Left ventricle myocardium inferior (tissue), 1 donor: ENCODE data around the gene UBL4A. TPM values are rescaled to one million over a fixed set of nuclear protein-coding genes. Genes with fewer than 3 reads are reported as not detected.
A peak's percentile ranks its signal among the peaks of the same experiment; 100 is the strongest.

Experiments used
- DNase-seq: peaks from one replicate; pipeline ENCODE4 v3.0.0-alpha.2; 2020
- H3K27ac ChIP-seq: fragments of 200-600 bp; replicated peaks from 2 replicates; pipeline ENCODE4 v1.8.0; 2021
- H3K27me3 ChIP-seq: fragments of 200-600 bp; 2 replicates; pipeline ENCODE4 v1.8.0; 2021; ENCODE audit warnings: low read depth
- H3K36me3 ChIP-seq: fragments of 200-600 bp; 2 replicates; pipeline ENCODE4 v1.8.0; 2021
- H3K4me1 ChIP-seq: fragments of 200-600 bp; 2 replicates; pipeline ENCODE4 v1.8.0; 2021
- H3K4me3 ChIP-seq: fragments of 200-600 bp; 2 replicates; pipeline ENCODE4 v1.8.0; 2021; ENCODE audit warnings: mild to moderate bottlenecking, moderate library complexity
- H3K9me3 ChIP-seq: fragments of 200-600 bp; replicated peaks from 2 replicates; pipeline ENCODE4 v1.8.0; 2021
- CTCF ChIP-seq: fragments of 200-600 bp; IDR thresholded peaks from 2 replicates; pipeline ENCODE4 v1.8.0; 2021; ENCODE audit warnings: antibody characterized with exemption, mild to moderate bottlenecking, borderline replicate concordance
- intact Hi-C: fragments of 100-400 bp; cut with micrococcal nuclease; formaldehyde crosslinking; loops from one replicate; pipeline ENCODE4 v1.11.0; 2022
- total RNA-seq: library from RNA; stranded (reverse); fragmentation: NEBNext Ultra II Directional; extraction: Animal tissue kit (Norgen Biotek cat#: 25700); gene quantifications from one replicate; pipeline ENCODE4 v1.2.1, GENCODE V29; 2021
- donor health status: DM: no; HTN: yes; CAD: no; lungs with severe emphysema.

UBL4A gene
- total RNA-seq, 1 donor from 2014 or later: 60.2 TPM

GRCh38 chrX:154439841-154440240 is 46.6 kb downstream of the UBL4A start:
- Histone ChIP-seq H3K9me3 (no peaks in the 10 kb centered on the region), H3K4me1 (peaks cover 32% of the 10 kb centered on the region), H3K27me3 (no peaks in the 10 kb centered on the region), H3K27ac (no peak overlapping the region), H3K4me3 (no peak overlapping the region), H3K36me3 (peaks cover 32% of the 10 kb centered on the region)
- no peak for TF ChIP-seq CTCF
- intact Hi-C loops: no loop called here
- DNase-seq: no peak

GRCh38 chrX:154437971-154438893 is 48.2 kb downstream of the UBL4A start:
- Histone ChIP-seq H3K27ac (peak overlapping the region; percentile 94), H3K9me3 (no peaks in the 10 kb centered on the region), H3K36me3 (peaks cover 35% of the 10 kb centered on the region), H3K27me3 (no peaks in the 10 kb centered on the region), H3K4me1 (peaks cover 21% of the 10 kb centered on the region), H3K4me3 (peak overlapping the region; percentile 86)
- TF ChIP-seq CTCF: no peak
- intact Hi-C loops: no loop called here
- no peak for DNase-seq

DNA sequence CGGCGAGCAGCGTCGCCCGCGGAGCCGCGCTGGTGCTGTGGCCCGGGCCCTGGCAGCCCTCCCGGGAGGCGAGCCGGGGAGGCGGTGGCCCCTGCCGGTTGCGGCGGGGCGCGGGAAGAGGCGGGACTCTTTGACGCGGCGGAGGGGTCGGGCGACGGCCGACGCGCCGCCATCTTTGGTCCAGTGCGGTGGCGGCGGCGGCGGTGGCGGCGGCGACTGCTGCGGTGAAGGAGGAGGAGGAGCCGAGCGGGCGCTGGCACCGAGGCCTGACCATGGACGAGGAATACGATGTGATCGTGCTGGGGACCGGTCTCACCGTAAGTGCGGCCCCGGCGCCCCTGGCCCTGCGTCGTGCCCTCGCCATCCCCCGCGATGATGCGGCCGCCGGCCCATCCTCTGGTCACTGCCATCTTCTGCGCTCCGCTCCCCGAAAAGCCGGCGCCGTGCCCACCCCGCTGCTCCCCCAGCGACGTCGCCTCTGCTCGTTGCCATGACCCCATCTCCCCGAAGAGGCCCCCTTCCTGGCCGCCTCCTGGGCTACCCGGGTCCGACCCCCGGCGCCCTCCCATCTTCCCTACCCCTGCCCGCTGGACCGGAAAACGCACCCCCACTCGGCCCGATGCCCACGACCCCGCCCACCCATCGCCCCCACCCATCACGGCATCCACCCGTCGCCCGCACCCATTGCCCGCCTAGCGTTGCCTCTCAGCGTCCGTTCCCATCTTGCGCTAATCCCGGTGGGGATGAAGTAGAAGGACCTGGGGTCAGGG is 49.2 kb downstream of the UBL4A start, which contains the start of gene GDI1:
Gene GDI1 (plus strand): TSS at position 172 of the 770 bp plus-strand sequence. CDS start 101 bp downstream, at position 273.
- no peaks in the 10 kb centered on the region for H3K27me3 ChIP-seq
- H3K27ac ChIP-seq: peak within 1 kb of the TSS; percentile 94
- peaks cover 21% of the 10 kb centered on the region for H3K4me1 ChIP-seq
- intact Hi-C loops: no loop called here
- peak within 1 kb of the TSS; percentile 86 for H3K4me3 ChIP-seq
- H3K9me3 ChIP-seq: no peaks in the 10 kb centered on the region
- peaks cover 38% of the 10 kb centered on the region for H3K36me3 ChIP-seq
- peak; percentile 65 for DNase-seq
- TF ChIP-seq CTCF: no peak

DNA sequence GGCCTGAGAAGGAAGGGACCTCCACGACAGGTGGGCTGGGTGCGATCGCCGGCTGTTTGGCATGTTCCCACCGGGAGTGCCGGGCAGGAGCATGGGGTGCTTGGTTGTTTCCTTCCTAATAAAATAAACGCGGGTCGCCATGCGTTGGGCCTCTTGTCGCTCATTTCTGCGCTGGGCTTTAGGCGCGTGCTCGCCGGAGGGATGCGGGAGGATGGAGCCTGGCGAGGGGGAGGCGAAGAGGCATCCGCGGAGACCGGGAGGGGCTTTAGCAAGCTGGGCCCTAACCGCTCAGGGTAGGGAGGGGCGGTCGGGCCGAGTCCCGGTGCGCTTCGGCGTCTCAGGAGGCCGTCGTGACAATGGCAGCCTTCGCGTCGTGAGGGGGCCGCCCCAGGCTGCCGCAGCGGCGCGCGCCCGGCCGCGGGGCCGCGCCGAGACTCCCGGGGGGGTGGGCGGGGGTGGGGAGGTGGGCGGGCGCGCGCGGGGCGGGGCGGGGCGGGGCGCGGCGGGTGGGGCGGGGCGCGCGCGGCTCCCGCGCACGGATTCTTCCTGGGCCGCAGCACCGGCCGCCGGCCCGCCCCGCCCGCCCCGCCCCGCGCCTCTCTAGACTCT is 49.9 kb downstream of the UBL4A start:
- Histone ChIP-seq H3K4me1 (peaks cover 21% of the 10 kb centered on the region), H3K36me3 (peaks cover 38% of the 10 kb centered on the region), H3K27me3 (no peaks in the 10 kb centered on the region), H3K27ac (peak overlapping the region; percentile 94), H3K9me3 (no peaks in the 10 kb centered on the region), H3K4me3 (peak overlapping the region; percentile 86)
- no peak for TF ChIP-seq CTCF
- DNase-seq: peak; percentile 24
- intact Hi-C loops: no loop called here

- no peak for TF ChIP-seq CTCF
- Histone ChIP-seq H3K4me1 (peaks cover 29% of the 10 kb centered on the region), H3K4me3 (no peak overlapping the region), H3K27ac (no peak overlapping the region), H3K27me3 (no peaks in the 10 kb centered on the region), H3K9me3 (no peaks in the 10 kb centered on the region), H3K36me3 (peaks cover 28% of the 10 kb centered on the region)
- no peak for DNase-seq
- intact Hi-C loops: no loop called here
Observed at GRCh38 chrX:154435171-154435733, 51.2 kb downstream of the UBL4A start.
